Measurements from ENCODE around the gene SSX4.
"Not testable (repeated sequence)": the region's sequence is repeated elsewhere in the genome, so short reads cannot be mapped to it uniquely, and the experiment has no call there.

Gene SSX4, protein sequence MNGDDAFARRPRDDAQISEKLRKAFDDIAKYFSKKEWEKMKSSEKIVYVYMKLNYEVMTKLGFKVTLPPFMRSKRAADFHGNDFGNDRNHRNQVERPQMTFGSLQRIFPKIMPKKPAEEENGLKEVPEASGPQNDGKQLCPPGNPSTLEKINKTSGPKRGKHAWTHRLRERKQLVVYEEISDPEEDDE

DNA sequence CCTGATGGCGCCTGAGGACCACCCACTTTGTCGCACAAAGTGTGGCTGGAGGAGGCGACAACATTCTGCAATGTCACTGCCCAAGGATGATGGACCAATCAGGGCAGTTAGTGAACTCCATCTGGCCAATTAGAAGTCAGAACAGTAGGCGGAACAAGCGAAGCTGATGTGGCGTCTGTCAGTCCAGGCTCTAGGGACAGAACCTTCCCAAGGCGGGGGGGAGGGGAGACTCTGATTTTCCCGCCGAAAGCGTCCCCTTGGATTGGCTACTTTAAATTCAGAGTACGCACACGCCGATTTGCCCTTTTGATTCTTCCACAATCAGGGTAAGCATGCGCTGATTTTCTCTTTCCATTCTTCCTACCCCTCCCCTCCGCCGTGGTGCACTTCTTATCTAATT lies at the start of gene SSX4:
Gene SSX4 (plus strand): TSS at position 301 of the 400 bp plus-strand sequence. CDS start 515 bp downstream, outside the sequence.
- not testable (repeated sequence) for DNase-seq (ENCODE audit: low spot score)

DNA sequence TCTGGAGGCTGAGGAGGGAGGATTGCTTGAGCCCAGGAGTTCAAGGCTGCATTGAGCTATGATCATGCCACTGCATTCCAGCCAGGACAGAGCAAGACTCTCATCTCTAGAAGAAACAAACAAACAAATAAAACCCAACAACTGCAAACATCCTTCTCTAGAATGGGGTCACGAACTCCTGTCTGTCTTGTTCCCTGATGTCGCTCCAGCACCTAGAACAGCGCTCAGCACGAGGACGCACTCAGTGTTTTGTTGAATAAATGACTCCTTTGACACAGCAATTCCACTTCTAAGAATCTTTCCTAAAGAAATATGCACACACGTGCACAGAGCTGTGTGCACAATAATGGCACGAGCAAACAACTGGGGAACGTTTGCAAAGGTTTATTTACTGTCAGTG lies 37.3 kb upstream of the SSX4 start:
- DNase-seq (ENCODE audit: low spot score): not testable (repeated sequence)

DNA sequence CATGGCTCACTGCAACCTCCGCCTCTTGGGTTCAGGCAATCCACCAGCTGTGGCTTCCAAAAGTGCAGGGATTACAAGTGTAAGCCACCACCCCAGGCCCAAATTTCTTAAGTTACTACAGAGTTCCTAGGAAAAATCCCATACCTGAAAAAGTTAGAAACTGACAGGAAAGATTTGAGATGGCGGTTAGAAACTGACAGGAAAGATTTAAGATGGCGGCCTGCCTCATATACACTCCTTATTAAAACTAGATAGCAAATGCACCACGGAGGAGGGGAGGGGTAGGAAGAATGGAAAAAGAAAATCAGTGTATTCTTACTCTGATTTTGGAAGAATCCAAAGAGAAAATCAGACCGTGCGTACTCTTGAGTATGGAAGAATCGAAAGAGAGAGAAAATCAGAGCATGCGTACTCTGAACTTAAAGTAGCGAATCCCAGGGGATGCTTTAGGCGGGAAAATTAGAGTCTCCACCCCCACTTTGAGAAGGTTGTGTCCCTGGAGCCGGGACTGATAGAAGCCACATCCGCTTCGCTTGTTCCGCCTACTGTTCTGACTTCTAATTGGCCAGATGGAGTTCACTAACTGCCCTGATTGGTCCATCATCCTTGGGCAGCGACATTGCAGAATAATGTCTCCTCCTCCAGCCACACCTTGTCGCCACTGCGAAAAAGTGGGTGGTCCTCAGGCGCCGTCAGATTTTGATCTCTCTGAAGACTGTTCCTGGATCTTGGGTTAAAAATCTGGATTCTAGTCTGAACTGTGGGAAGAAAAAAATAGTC lies 26.8 kb upstream of the SSX4 start, which contains the start of gene SSX3:
Gene SSX3 (minus strand): TSS at position 389 of the 780 bp plus-strand sequence. CDS start 1,454 bp downstream, outside the sequence.
- DNase-seq (ENCODE audit: low spot score): not testable (repeated sequence)

DNA sequence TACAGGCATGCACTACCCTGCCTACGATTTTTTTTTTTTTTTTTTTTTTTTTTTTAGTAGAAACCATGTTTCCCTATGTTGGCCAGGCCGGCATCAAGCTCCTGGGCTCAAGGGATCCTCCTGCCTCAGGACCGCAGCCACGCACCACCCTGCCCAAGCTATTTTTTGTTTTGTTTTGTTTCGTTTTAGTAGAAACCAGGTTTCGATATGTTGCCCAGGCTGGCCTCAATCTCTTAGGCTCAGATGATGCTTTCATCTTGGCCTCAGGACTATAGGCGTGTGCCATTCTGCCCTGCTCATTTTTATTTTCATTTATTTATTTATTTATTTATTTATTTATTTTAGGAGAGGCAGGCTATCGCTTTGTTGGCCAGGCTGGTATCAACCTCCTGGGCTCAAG lies 25.7 kb upstream of the SSX4 start:
- no peak for DNase-seq (ENCODE audit: low spot score)

DNA sequence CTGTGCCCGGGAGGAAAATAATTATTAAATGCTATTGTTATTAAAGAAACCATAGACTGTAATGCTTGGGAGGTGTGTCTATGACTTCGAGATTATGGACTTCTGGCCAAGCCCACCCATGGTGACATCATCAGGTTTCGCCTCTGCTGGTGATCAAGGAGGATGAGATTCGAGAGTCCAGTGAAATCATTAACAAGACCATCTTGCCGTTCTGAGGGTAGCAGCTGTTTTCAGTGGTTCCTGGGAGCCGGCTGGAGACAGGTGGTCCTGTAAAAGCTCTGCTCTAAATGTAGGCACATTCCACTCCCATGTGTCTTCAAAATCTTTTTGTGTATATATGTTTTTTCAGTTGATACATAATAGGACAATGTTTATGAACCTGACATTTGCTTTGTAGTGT lies 24.1 kb upstream of the SSX4 start:
- DNase-seq (ENCODE audit: low spot score): not testable (repeated sequence)

DNA sequence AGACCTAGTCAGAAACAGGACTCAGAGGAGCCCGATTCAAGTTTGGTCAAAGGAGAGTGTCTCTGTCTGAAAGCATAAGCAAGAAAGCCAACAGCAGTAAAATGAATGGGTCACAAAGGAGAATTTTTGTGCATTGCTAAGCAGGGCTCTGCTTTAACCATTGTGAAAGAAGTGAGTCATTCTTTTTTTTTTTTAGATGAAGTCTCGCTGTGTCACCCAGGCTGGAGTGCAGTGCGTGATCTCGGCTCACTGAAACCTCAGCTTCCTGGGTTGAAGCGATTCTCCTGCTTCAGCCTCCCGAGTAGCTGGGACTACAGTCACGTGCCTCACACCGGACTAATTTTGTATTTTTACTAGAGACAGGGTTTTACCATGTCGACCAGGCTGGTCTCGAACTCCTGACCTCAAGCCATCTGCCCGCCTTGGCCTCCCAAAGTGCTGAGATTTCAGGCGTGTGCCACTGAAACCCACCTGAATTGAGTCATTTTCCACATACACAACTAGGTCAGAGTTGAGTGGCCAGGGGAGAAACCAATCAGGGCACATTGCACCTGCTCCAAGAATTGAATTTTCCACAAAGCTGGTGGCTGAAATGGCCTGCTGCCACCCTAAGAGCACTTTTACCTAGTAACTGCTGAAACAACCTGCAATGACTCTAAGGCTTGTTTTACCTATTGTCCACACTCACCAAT lies 15.5 kb upstream of the SSX4 start:
- DNase-seq (ENCODE audit: low spot score): not testable (repeated sequence)

DNA sequence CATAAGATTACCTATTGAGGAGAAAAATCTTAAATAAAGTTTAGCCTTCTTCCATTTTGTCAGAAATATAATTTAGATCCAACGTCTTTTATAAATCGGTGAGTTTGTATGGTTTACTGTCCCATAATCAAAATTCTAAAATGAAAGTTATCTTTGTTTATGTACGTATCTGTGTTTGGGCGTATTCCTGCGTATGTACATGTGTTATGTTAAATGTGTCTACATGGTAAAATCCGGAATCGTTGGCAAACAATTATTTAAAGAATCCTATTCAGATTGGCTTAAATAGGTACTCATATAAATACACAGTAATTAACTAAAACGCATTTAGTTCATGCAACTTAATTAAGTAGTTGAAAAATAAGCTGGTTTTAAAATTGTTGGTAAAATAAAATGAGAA lies 12.9 kb upstream of the SSX4 start:
- not testable (repeated sequence) for DNase-seq (ENCODE audit: low spot score)

DNA sequence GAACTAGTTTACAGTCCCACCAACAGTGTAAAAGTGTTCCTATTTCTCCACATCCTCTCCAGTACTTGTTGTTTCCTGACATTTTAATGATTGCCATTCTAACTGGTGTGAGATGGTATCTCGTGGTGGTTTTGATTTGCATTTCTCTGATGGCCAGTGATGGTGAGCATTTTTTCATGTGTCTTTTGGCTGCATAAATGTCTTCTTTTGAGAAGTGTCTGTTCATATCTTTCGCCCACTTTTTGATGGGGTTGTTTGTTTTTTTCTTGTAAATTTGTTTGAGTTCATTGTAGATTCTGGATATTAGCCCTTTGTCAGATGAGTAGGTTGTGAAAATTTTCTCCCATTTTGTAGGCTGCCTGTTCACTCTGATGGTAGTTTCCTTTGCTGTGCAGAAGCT lies 13.6 kb downstream of the SSX4 start:
- not testable (repeated sequence) for DNase-seq (ENCODE audit: low spot score)

DNA sequence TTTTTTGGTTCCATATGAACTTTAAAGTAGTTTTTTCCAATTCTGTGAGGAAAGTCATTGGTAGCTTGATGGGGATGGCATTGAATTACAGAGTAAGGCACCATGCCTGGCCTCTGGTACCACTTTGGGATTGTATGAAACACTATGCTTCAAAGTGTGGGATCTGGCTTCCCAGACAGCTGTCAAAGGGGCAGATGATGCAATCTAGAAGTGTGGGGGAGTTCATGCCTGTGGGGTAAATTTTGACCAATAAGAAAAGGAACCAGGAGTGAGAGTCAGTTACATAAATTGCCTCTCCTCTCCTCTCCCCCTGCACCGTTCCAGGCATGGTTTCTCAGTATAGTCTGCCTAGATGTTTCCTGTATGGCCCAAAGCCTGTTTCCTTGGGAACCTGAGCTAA lies 14.5 kb downstream of the SSX4 start:
- DNase-seq (ENCODE audit: low spot score): not testable (repeated sequence)

DNA sequence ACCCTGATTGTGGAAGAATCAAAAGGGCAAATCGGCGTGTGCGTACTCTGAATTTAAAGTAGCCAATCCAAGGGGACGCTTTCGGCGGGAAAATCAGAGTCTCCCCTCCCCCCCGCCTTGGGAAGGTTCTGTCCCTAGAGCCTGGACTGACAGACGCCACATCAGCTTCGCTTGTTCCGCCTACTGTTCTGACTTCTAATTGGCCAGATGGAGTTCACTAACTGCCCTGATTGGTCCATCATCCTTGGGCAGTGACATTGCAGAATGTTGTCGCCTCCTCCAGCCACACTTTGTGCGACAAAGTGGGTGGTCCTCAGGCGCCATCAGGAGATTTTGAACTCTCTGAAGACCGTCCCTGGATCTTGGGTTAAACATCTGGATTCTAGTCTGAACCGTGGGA lies 28.5 kb downstream of the SSX4 start, which contains the start of gene SSX4B:
Gene SSX4B (minus strand): TSS at position 101 of the 400 bp plus-strand sequence. CDS start 588 bp downstream, outside the sequence.
- DNase-seq (ENCODE audit: low spot score): not testable (repeated sequence)

DNA sequence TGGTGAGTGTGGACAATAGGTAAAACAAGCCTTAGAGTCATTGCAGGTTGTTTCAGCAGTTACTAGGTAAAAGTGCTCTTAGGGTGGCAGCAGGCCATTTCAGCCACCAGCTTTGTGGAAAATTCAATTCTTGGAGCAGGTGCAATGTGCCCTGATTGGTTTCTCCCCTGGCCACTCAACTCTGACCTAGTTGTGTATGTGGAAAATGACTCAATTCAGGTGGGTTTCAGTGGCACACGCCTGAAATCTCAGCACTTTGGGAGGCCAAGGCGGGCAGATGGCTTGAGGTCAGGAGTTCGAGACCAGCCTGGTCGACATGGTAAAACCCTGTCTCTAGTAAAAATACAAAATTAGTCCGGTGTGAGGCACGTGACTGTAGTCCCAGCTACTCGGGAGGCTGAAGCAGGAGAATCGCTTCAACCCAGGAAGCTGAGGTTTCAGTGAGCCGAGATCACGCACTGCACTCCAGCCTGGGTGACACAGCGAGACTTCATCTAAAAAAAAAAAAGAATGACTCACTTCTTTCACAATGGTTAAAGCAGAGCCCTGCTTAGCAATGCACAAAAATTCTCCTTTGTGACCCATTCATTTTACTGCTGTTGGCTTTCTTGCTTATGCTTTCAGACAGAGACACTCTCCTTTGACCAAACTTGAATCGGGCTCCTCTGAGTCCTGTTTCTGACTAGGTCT lies 43.8 kb downstream of the SSX4 start:
- not testable (repeated sequence) for DNase-seq (ENCODE audit: low spot score)

DNA sequence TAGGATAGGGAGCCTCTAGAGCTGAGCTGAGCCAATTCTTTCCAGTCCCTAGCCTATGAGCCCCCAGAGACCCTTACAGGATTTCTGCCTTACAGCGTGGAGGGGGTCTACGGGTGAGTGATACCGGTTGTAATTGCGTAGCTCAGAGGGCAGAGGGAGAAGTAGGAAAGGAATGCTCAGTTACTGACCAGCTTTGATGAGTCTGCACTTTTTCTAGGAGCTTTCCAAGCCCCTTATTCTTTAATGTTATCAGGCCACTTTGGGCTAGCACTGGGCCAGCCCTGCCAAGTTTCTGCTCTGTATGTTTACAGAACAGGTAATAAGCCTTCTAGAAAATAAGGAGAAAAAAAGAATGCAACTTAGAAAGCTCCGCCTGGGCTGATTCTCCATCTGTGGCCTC lies 46.3 kb downstream of the SSX4 start:
- DNase-seq (ENCODE audit: low spot score): not testable (repeated sequence)

DNA sequence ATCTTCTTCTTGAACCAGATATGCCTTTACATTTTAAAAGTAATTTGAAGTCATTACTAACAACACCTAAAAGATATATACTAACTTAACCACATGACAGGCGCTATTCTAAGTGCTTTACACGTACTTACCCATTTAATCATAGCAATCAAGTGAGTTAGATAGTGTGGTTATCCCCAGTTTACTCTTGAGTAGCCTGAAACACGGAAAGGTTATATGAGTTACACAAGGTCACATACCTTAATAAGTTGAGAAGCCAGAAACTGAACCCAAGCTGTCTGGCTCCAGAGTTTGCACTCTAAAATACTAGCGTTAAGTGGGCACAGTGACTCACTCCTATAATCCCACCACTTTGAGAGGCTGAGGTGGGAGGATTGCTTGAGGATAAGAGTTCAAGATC lies 46.8 kb downstream of the SSX4 start:
- not testable (repeated sequence) for DNase-seq (ENCODE audit: low spot score)

DNA sequence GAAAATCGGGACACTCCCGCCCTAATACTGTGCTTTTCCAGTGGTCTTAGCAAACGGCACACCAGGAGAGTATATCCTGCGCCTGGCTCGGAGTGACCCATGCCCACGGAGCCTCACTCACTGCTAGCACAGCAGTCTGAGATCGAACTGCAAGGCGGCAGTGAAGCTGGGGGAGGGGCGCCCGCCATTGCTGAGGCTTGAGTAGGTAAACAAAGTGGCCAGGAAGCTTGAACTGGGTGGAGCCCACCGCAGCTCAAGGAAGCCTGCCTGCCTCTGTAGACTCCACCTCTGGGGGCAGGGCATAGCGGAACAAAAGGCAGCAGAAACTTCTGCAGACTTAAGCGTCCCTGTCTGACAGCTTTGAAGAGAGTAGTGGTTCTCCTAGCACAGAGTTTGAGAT lies 50.4 kb downstream of the SSX4 start:
- DNase-seq (ENCODE audit: low spot score): not testable (repeated sequence)
